ENCODE results near the gene MACROH2A1.

GRCh38 chr5:135360278-135361274 is 38.5 kb downstream of the MACROH2A1 start:
- TF ChIP-seq POLR2A (IDR thresholded peaks at IDR 0.05; ENCODE audit: low read length), result no peak
- no peak for TF ChIP-seq GATA1 (IDR thresholded peaks at IDR 0.05; ENCODE audit: low read depth, low read length)
